Uterus (tissue), 4 donors: ENCODE results near the gene ZNF629. TPM values are rescaled to one million over a fixed set of nuclear protein-coding genes. Genes with fewer than 3 reads are reported as not detected.

Source experiments
- DNase-seq, 2 donors: peaks; one replicate each; pipeline ENCODE4 v3.0.0-alpha.2; 2019 to 2020
- H3K27ac ChIP-seq, 2 donors: fragments of 200-600 bp; sonication (generic); 1 replicate in 1 of 2; 2 replicates in 1 of 2; pipeline ENCODE4 v1.5.1; 2016 to 2018
- H3K27me3 ChIP-seq, 2 donors: fragments of 200-600 bp; sonication (generic); one replicate each; pipeline ENCODE4 v1.5.1; 2018 to 2019; ENCODE audit warnings: control low read depth in 1 of 2
- H3K36me3 ChIP-seq, 2 donors: fragments of 200-600 bp; sonication (generic); one replicate each; pipeline ENCODE4 v1.5.1; 2019; ENCODE audit warnings: control low read depth in 1 of 2
- H3K4me1 ChIP-seq, 2 donors: fragments of 200-600 bp; sonication (generic); one replicate each; pipeline ENCODE4 v1.5.1; 2018 to 2019; ENCODE audit warnings: control low read depth in 1 of 2
- H3K4me3 ChIP-seq, 2 donors: fragments of 200-600 bp; sonication (generic); 1 replicate in 1 of 2; 2 replicates in 1 of 2; pipeline ENCODE4 v1.5.1; 2018 to 2019; ENCODE audit warnings: mild to moderate bottlenecking in 1 of 2
- H3K9me3 ChIP-seq, 2 donors: fragments of 200-600 bp; sonication (generic); one replicate each; pipeline ENCODE4 v1.5.1; 2019; ENCODE audit warnings: control low read depth in 1 of 2
- CTCF ChIP-seq, 4 experiments: fragments of 200-600 bp in 2 of 4; fragments of 450-650 bp in 2 of 4; sonication (generic) in 2 of 4; IDR thresholded peaks; one replicate each; pipeline ENCODE4 v1.5.1; 2016 to 2019; ENCODE audit warnings: antibody characterized with exemption in 4 of 4, mild to moderate bottlenecking in 2 of 4, moderate library complexity in 1 of 4
- POLR2A ChIP-seq, 2 donors: fragments of 450-650 bp; IDR thresholded peaks; one replicate each; pipeline ENCODE4 v1.6.1; 2016; ENCODE audit warnings: antibody characterized with exemption in 2 of 2, mild to moderate bottlenecking in 1 of 2, moderate library complexity in 1 of 2
- intact Hi-C: fragments of 100-400 bp; cut with DNase I; formaldehyde crosslinking; loops from one replicate; pipeline ENCODE4 v1.15.1; 2023; ENCODE audit warnings: low total_unique reads
- total RNA-seq, 4 donors: library from RNA; depleted of rRNA in 3 of 4; stranded (reverse); fragments of >200 nt in 3 of 4; gene quantifications; one replicate each; pipeline versions ENCODE4 v1.1.0 to v1.2.4, GENCODE V29; 2014 to 2023
- donor health status: DM: yes; HTN: yes; CAD: no.

ZNF629 gene
- total RNA-seq, 4 donors from 2014 or later = 5.4 to 25.5 (median 10.7) TPM

- H3K27ac ChIP-seq = peak overlapping the region; percentile 60 to 67
- H3K9me3 ChIP-seq = no peaks in the 10 kb centered on the region
- intact Hi-C loops = no loop called here
- peaks cover 0 to 6% of the 10 kb centered on the region in 2 donors for H3K4me1 ChIP-seq
- no peak for DNase-seq
- H3K27me3 ChIP-seq = no peaks in the 10 kb centered on the region
- no peaks in the 10 kb centered on the region for H3K36me3 ChIP-seq
- TF ChIP-seq POLR2A (IDR thresholded peaks at IDR 0.05) (no peak), CTCF (IDR thresholded peaks at IDR 0.05) (no peak)
- peak overlapping the region; percentile 58 to 61 for H3K4me3 ChIP-seq
Measured at GRCh38 chr16:30774367-30775130, 12.5 kb downstream of the ZNF629 start.

- Histone ChIP-seq H3K27ac (no peak overlapping the region), H3K36me3 (no peaks in the 10 kb centered on the region), H3K27me3 (no peaks in the 10 kb centered on the region), H3K4me1 (peaks cover 0 to 6% of the 10 kb centered on the region in 2 donors), H3K9me3 (no peaks in the 10 kb centered on the region), H3K4me3 (no peak overlapping the region)
- TF ChIP-seq POLR2A (IDR thresholded peaks at IDR 0.05) = no peak
- no peak for TF ChIP-seq CTCF (IDR thresholded peaks at IDR 0.05)
- intact Hi-C loops = no loop called here
- DNase-seq = no peak
Measured at GRCh38 chr16:30773826-30774225, 13.2 kb downstream of the ZNF629 start.

- no peak for DNase-seq
- no peaks in the 10 kb centered on the region for H3K36me3 ChIP-seq
Measured at GRCh38 chr16:30771726-30772125, 15.3 kb downstream of the ZNF629 start.

GRCh38 chr16:30769379-30770089 is 17.5 kb downstream of the ZNF629 start:
- H3K9me3 ChIP-seq = no peaks in the 10 kb centered on the region
- no peaks in the 10 kb centered on the region for H3K36me3 ChIP-seq
- no peak overlapping the region for H3K4me3 ChIP-seq
- no peaks in the 10 kb centered on the region for H3K4me1 ChIP-seq
- no peak for DNase-seq
- intact Hi-C loops = no loop called here
- TF ChIP-seq POLR2A (IDR thresholded peaks at IDR 0.05) (no peak), CTCF (IDR thresholded peaks at IDR 0.05) (no peak)
- H3K27me3 ChIP-seq = no peaks in the 10 kb centered on the region
- no peak overlapping the region for H3K27ac ChIP-seq

More at GRCh38 chr16:30771726-30772125, 15.3 kb downstream of the ZNF629 start:
- no peaks in the 10 kb centered on the region for H3K9me3 ChIP-seq
- no peak for TF ChIP-seq POLR2A (IDR thresholded peaks at IDR 0.05)
- no peak for TF ChIP-seq CTCF (IDR thresholded peaks at IDR 0.05)
- intact Hi-C loops = no loop called here
- no peaks in the 10 kb centered on the region for H3K27me3 ChIP-seq
- peaks cover 0 to 5% of the 10 kb centered on the region in 2 donors for H3K4me1 ChIP-seq
- no peak overlapping the region for H3K4me3 ChIP-seq
- H3K27ac ChIP-seq = no peak overlapping the region

- H3K27ac ChIP-seq = no peak overlapping the region
- no peak overlapping the region for H3K4me3 ChIP-seq
- H3K4me1 ChIP-seq = peaks cover 0 to 6% of the 10 kb centered on the region in 2 donors
- no peaks in the 10 kb centered on the region for H3K9me3 ChIP-seq
- intact Hi-C loops = no loop called here
- no peaks in the 10 kb centered on the region for H3K27me3 ChIP-seq
- no peaks in the 10 kb centered on the region for H3K36me3 ChIP-seq
- DNase-seq = no peak
- TF ChIP-seq POLR2A (IDR thresholded peaks at IDR 0.05) (no peak), CTCF (IDR thresholded peaks at IDR 0.05) (no peak)
Measured at GRCh38 chr16:30768583-30769181, 18.3 kb downstream of the ZNF629 start.
